Measurements from ENCODE around the gene KITLG. TPM values are rescaled to one million over a fixed set of nuclear protein-coding genes. Genes with fewer than 3 reads are reported as not detected.

KITLG gene
- total RNA-seq, 4 donors from 2014 or later: 3.9 to 7.1 (median 4.6) TPM

DNA sequence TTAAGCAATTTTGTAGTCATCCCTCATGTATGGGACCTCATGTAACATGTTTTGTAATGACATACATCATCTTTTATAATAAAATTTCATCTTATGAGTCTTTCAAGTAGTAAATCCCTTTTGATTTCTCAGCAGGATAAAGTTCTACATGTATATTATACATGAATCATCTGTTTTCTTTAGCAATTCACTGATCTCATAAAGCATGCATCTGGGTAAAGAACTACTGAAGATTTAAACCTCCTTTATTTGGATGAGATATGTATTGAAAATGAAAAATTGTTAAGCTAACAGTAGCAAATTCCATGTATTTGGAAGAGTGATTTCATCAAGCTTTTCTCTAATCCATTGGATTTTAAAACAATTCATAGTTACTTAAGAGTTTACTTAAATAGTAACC, 126.9 kb downstream of the KITLG start:
- ATAC-seq: no peak
- no peaks in the 10 kb centered on the region for H3K36me3 ChIP-seq
- H3K4me3 ChIP-seq: no peak overlapping the region
- H3K27ac ChIP-seq: no peak overlapping the region
- in situ Hi-C loops (cut with MboI; ENCODE audit: low sequenced_read_pairs in 4 of 4): no loop called here
- TF ChIP-seq, protein P1, sequence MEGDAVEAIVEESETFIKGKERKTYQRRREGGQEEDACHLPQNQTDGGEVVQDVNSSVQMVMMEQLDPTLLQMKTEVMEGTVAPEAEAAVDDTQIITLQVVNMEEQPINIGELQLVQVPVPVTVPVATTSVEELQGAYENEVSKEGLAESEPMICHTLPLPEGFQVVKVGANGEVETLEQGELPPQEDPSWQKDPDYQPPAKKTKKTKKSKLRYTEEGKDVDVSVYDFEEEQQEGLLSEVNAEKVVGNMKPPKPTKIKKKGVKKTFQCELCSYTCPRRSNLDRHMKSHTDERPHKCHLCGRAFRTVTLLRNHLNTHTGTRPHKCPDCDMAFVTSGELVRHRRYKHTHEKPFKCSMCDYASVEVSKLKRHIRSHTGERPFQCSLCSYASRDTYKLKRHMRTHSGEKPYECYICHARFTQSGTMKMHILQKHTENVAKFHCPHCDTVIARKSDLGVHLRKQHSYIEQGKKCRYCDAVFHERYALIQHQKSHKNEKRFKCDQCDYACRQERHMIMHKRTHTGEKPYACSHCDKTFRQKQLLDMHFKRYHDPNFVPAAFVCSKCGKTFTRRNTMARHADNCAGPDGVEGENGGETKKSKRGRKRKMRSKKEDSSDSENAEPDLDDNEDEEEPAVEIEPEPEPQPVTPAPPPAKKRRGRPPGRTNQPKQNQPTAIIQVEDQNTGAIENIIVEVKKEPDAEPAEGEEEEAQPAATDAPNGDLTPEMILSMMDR (IDR thresholded peaks at IDR 0.05 in 4 of 5, conservative IDR thresholded peaks at IDR 0.05 in 1 of 5): no peak
- no peak for TF ChIP-seq POLR2A (IDR thresholded peaks at IDR 0.05)
- H3K27me3 ChIP-seq: no peaks in the 10 kb centered on the region
- no peak for DNase-seq
- H3K4me1 ChIP-seq: no peaks in the 10 kb centered on the region
- H3K9me3 ChIP-seq: no peaks in the 10 kb centered on the region
- intact Hi-C loops (cut with DNase I; ENCODE audit: low total_unique reads): no loop called here

DNA sequence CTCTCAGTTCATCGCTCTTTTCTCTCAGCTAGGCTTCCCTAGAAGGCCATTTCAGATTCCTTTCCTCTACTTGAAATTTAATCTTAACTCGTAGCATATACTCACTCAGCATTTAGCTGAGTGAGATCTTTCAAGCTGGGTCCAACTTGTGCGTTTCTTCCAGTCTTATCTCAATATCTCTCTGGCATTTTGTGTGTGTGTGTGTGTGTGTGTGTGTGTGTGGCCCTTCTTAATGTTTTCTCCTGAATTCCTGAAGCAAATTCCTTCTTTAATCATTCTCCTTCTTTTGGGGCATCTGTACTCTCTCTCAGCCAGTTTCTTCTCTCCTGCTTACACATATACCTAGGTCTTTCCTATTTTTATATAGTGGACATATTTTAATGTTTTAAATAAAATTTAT, 129.1 kb downstream of the KITLG start:
- Histone ChIP-seq H3K36me3 (no peaks in the 10 kb centered on the region), H3K9me3 (no peaks in the 10 kb centered on the region), H3K4me1 (no peaks in the 10 kb centered on the region), H3K4me3 (no peak overlapping the region), H3K27me3 (no peaks in the 10 kb centered on the region), H3K27ac (no peak overlapping the region)
- no peak for DNase-seq
- TF ChIP-seq, protein P1 (IDR thresholded peaks at IDR 0.05 in 4 of 5, conservative IDR thresholded peaks at IDR 0.05 in 1 of 5): no peak
- no peak for TF ChIP-seq POLR2A (IDR thresholded peaks at IDR 0.05)
- no peak for ATAC-seq
- in situ Hi-C loops (cut with MboI; ENCODE audit: low sequenced_read_pairs in 4 of 4) (no loop called here), intact Hi-C loops (cut with DNase I; ENCODE audit: low total_unique reads) (no loop called here)

DNA sequence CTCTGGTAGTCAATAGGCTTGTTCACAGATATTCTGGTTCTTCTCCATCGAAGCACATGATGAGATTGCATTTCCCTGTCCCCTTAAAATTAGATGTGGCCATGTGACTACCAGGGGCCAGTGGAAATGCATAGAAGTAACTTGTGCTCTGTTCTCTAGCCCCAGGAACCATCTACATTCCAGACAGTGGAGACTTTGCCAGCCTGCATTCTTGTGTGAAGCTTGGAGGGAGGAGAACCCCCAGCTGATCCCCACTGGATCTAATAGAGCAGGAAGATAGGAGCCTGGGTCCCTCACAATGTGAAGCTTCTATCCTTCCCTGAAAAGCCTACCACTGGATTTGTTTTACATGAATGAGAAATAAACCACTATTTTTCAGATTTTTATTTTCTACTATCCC, 130.1 kb downstream of the KITLG start:
- H3K27ac ChIP-seq: no peak overlapping the region
- no peaks in the 10 kb centered on the region for H3K27me3 ChIP-seq
- H3K4me1 ChIP-seq: no peaks in the 10 kb centered on the region
- no peaks in the 10 kb centered on the region for H3K9me3 ChIP-seq
- no peak for TF ChIP-seq POLR2A (IDR thresholded peaks at IDR 0.05)
- TF ChIP-seq, protein P1 (IDR thresholded peaks at IDR 0.05 in 4 of 5, conservative IDR thresholded peaks at IDR 0.05 in 1 of 5): no peak
- H3K4me3 ChIP-seq: no peak overlapping the region
- no peak for DNase-seq
- intact Hi-C loops (cut with DNase I; ENCODE audit: low total_unique reads): no loop called here
- in situ Hi-C loops (cut with MboI; ENCODE audit: low sequenced_read_pairs in 4 of 4): no loop called here
- H3K36me3 ChIP-seq: no peaks in the 10 kb centered on the region
- no peak for ATAC-seq

DNA sequence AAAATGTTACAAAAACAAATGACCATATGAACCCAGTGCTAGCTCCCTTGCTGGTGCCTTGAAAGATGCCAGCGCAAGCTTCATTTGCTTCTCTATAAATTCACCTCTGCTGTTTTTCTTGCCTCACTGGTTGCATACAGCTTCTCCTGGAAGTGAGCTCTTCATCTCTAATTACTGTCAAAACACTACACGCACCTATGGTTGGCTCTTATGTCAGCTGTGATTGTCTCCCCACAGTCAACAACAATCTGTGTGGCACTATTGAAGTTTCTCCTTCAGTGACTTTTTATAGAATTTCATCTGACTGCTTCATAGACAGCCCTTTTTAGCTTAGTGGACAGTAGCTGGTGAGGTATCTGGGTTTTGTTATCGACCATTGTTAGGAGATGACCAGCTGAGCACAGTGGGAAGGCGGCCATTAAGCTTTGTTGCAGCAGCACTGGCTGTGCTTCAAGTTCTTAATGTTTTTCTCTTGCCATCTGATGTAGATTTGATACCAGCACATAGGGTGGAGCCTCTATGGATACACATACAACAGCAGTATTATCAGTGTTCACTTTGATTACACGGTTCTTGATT, 131.8 kb downstream of the KITLG start:
- ATAC-seq: no peak
- in situ Hi-C loops (cut with MboI; ENCODE audit: low sequenced_read_pairs in 4 of 4) (no loop called here), intact Hi-C loops (cut with DNase I; ENCODE audit: low total_unique reads) (no loop called here)
- H3K4me1 ChIP-seq: no peaks in the 10 kb centered on the region
- TF ChIP-seq, protein P1 (IDR thresholded peaks at IDR 0.05 in 4 of 5, conservative IDR thresholded peaks at IDR 0.05 in 1 of 5): no peak
- no peak for TF ChIP-seq POLR2A (IDR thresholded peaks at IDR 0.05)
- no peaks in the 10 kb centered on the region for H3K9me3 ChIP-seq
- H3K36me3 ChIP-seq: no peaks in the 10 kb centered on the region
- no peaks in the 10 kb centered on the region for H3K27me3 ChIP-seq
- H3K4me3 ChIP-seq: no peak overlapping the region
- H3K27ac ChIP-seq: no peak overlapping the region
- no peak for DNase-seq
